Lower lobe of right lung (tissue), 2 donors: ENCODE results near the gene HTT. TPM values are rescaled to one million over a fixed set of nuclear protein-coding genes. Genes with fewer than 3 reads are reported as not detected.

ENCODE experiments used
- ATAC-seq, 2 donors: fragments of 200-7000 bp; cut with Tn5 transposase; one replicate each; pipeline ENCODE4 v1.9.1; 2020 to 2022; ENCODE audit warnings: mild to moderate bottlenecking in 2 of 2, moderate library complexity in 2 of 2
- DNase-seq: peaks from one replicate; pipeline ENCODE4 v3.0.0-alpha.2; 2020
- H3K27ac ChIP-seq: fragments of 200-600 bp; one replicate; pipeline ENCODE4 v1.8.0; 2022
- H3K27me3 ChIP-seq: fragments of 200-600 bp; one replicate; pipeline ENCODE4 v1.8.0; 2022; ENCODE audit warnings: low read depth
- H3K36me3 ChIP-seq: fragments of 200-600 bp; one replicate; pipeline ENCODE4 v1.8.0; 2022; ENCODE audit warnings: mild to moderate bottlenecking
- H3K4me1 ChIP-seq: fragments of 200-600 bp; one replicate; pipeline ENCODE4 v1.8.0; 2022
- H3K4me3 ChIP-seq: fragments of 200-600 bp; one replicate; pipeline ENCODE4 v1.8.0; 2022; ENCODE audit warnings: mild to moderate bottlenecking
- H3K9me3 ChIP-seq: fragments of 200-600 bp; one replicate; pipeline ENCODE4 v1.8.0; 2022
- CTCF ChIP-seq: fragments of 200-600 bp; IDR thresholded peaks from one replicate; pipeline ENCODE4 v1.8.0; 2022; ENCODE audit warnings: antibody characterized with exemption, mild to moderate bottlenecking
- intact Hi-C: fragments of 100-400 bp; cut with DNase I; formaldehyde crosslinking; loops from one replicate; pipeline ENCODE4 v1.11.0; 2022
- total RNA-seq: library from RNA; stranded (reverse); fragmentation: NEBNext Ultra II Directional; extraction: Animal tissue kit (Norgen Biotek cat#: 25700); gene quantifications from one replicate; pipeline ENCODE4 v1.2.1, GENCODE V29; 2021
- donor health status: DM: no; HTN: yes; CAD: no; lungs with severe emphysema.

The HTT gene
- total RNA-seq, 1 donor from 2014 or later: 73.1 TPM

DNA sequence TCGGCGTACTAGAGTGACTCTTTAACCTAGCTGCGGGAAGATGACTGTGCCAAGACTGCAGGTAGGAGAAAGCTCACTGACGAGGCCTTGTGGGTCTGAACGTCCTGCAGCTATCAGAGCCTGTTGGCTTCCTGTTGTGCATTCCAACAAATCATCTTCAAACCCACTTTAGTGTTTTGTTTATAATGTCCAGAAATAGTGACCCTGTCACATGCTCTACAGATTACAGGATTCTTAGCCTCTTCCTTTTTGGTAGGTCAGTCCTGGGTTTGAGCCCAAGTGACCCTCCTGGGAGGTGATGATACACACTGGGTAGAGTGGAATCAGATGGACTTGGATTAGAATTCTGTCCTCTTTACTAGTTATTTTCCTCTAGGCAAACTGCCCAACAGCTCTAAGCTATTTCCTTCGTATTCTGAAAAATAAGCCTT lies 33.2 kb downstream of the HTT start:
- peak overlapping the region; percentile 28 for H3K27ac ChIP-seq
- peaks cover 89% of the 10 kb centered on the region for H3K36me3 ChIP-seq
- no peak for DNase-seq
- no peak for ATAC-seq
- H3K9me3 ChIP-seq: no peaks in the 10 kb centered on the region
- no peaks in the 10 kb centered on the region for H3K27me3 ChIP-seq
- H3K4me3 ChIP-seq: no peak overlapping the region
- H3K4me1 ChIP-seq: peaks cover 42% of the 10 kb centered on the region
- intact Hi-C loops: no loop called here
- no peak for TF ChIP-seq CTCF

- intact Hi-C loops: no loop called here
- Histone ChIP-seq H3K9me3 (no peaks in the 10 kb centered on the region), H3K36me3 (peaks cover 92% of the 10 kb centered on the region), H3K4me1 (peaks cover 47% of the 10 kb centered on the region), H3K27ac (peak overlapping the region; percentile 28), H3K4me3 (no peak overlapping the region), H3K27me3 (no peaks in the 10 kb centered on the region)
- ATAC-seq (no peak), DNase-seq (no peak)
- TF ChIP-seq CTCF: no peak
Measured at GRCh38 chr4:3108211-3108610, 33.7 kb downstream of the HTT start.

GRCh38 chr4:3111461-3111860 lies 37.0 kb downstream of the HTT start:
- ATAC-seq (no peak), DNase-seq (no peak)
- Histone ChIP-seq H3K36me3 (peaks cover 93% of the 10 kb centered on the region), H3K27me3 (no peaks in the 10 kb centered on the region), H3K9me3 (no peaks in the 10 kb centered on the region), H3K4me1 (peaks cover 45% of the 10 kb centered on the region), H3K27ac (peak overlapping the region; percentile 69), H3K4me3 (no peak overlapping the region)
- intact Hi-C loops: no loop called here
- no peak for TF ChIP-seq CTCF

GRCh38 chr4:3112201-3112600 lies 37.7 kb downstream of the HTT start:
- Histone ChIP-seq H3K4me1 (peaks cover 38% of the 10 kb centered on the region), H3K4me3 (no peak overlapping the region), H3K36me3 (peaks cover 97% of the 10 kb centered on the region), H3K27ac (peak overlapping the region; percentile 69), H3K9me3 (no peaks in the 10 kb centered on the region), H3K27me3 (no peaks in the 10 kb centered on the region)
- DNase-seq: no peak
- ATAC-seq: no peak
- no peak for TF ChIP-seq CTCF
- intact Hi-C loops: no loop called here

GRCh38 chr4:3112609-3113469 lies 38.4 kb downstream of the HTT start:
- intact Hi-C loops: no loop called here
- H3K4me1 ChIP-seq: peaks cover 31% of the 10 kb centered on the region

More at GRCh38 chr4:3112609-3113469, 38.4 kb downstream of the HTT start:
- DNase-seq (no peak), ATAC-seq (peak; percentile 34 to 63)
- Histone ChIP-seq H3K27me3 (no peaks in the 10 kb centered on the region), H3K27ac (peak overlapping the region; percentile 69), H3K4me3 (no peak overlapping the region), H3K9me3 (no peaks in the 10 kb centered on the region), H3K36me3 (peaks cover 97% of the 10 kb centered on the region)
- no peak for TF ChIP-seq CTCF
